Uterus (tissue), 2 donors: ENCODE data around the gene PCDHGC5.

Experiments
- POLR2A ChIP-seq, 2 donors: fragments of 450-650 bp; IDR thresholded peaks; one replicate each; pipeline ENCODE4 v1.6.1; 2016; ENCODE audit warnings: antibody characterized with exemption in 2 of 2, mild to moderate bottlenecking in 1 of 2, moderate library complexity in 1 of 2
- TF ChIP-seq, protein P1 (sequence below), 4 experiments: fragments of 200-600 bp in 2 of 4; fragments of 450-650 bp in 2 of 4; sonication (generic) in 2 of 4; IDR thresholded peaks; one replicate each; pipeline ENCODE4 v1.5.1; 2016 to 2019; ENCODE audit warnings: antibody characterized with exemption in 4 of 4, mild to moderate bottlenecking in 2 of 4, moderate library complexity in 1 of 4

DNA sequence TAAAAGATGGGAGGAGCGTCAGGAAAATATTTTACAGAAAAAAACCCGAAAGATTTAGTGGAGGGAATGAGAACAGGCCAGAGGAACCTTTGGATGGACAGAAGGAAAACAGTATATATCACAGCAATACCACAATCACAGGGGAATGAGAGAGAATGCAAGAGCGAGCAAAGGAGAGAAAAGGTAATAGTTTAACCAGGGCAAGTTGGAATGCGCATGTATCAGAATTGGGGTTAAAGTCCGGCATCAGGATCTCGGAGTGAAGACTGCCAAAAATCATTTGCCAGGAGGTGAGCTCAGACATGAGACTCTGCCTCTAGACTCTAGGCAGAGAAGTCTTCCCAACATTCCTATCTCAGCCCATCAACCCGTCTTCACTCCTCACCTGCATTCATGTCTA lies 36.8 kb downstream of the PCDHGC5 start:
- TF ChIP-seq, protein P1, sequence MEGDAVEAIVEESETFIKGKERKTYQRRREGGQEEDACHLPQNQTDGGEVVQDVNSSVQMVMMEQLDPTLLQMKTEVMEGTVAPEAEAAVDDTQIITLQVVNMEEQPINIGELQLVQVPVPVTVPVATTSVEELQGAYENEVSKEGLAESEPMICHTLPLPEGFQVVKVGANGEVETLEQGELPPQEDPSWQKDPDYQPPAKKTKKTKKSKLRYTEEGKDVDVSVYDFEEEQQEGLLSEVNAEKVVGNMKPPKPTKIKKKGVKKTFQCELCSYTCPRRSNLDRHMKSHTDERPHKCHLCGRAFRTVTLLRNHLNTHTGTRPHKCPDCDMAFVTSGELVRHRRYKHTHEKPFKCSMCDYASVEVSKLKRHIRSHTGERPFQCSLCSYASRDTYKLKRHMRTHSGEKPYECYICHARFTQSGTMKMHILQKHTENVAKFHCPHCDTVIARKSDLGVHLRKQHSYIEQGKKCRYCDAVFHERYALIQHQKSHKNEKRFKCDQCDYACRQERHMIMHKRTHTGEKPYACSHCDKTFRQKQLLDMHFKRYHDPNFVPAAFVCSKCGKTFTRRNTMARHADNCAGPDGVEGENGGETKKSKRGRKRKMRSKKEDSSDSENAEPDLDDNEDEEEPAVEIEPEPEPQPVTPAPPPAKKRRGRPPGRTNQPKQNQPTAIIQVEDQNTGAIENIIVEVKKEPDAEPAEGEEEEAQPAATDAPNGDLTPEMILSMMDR (IDR thresholded peaks at IDR 0.05), result no peak
- TF ChIP-seq POLR2A (IDR thresholded peaks at IDR 0.05), result no peak
